Hepatocyte (in vitro differentiated cells): ENCODE measurements around the gene CACNA1B.

Experiments used
- CTCF ChIP-seq: fragments of 200-600 bp; sonication (generic); IDR thresholded peaks from 2 replicates; pipeline ENCODE4 v1.5.1; 2016; ENCODE audit warnings: antibody characterized with exemption, mild to moderate bottlenecking; ENCODE audit not compliant: poor library complexity
- EZH2 ChIP-seq: fragments of 200-600 bp; sonication (generic); IDR thresholded peaks from 2 replicates; pipeline ENCODE4 v1.6.1; 2016; ENCODE audit warnings: antibody characterized with exemption, mild to moderate bottlenecking, borderline replicate concordance

GRCh38 chr9:137967280-137967953 lies 89.8 kb downstream of the CACNA1B start:
- TF ChIP-seq CTCF, result no peak
- no peak for TF ChIP-seq EZH2
